Karpas-422 (cell line): ENCODE results near the gene YWHAH. TPM values are rescaled to one million over a fixed set of nuclear protein-coding genes. Genes with fewer than 3 reads are reported as not detected.

Experiments
- DNase-seq: peaks from one replicate; pipeline ENCODE4 v3.0.0-alpha.2; 2015
- H2AFZ ChIP-seq: fragments of 200-600 bp; sonication (generic); 2 replicates; pipeline ENCODE4 v1.6.1; 2014; ENCODE audit warnings: antibody characterized with exemption, low read length, mixed read lengths
- H3K27ac ChIP-seq: fragments of 200-600 bp; sonication (generic); 2 replicates; pipeline ENCODE4 v1.5.1; 2014; ENCODE audit warnings: mild to moderate bottlenecking, low read length, moderate library complexity
- H3K27me3 ChIP-seq: fragments of 200-600 bp; sonication (generic); 2 replicates; pipeline ENCODE4 v1.6.1; 2014; ENCODE audit warnings: low read length, mixed read lengths
- H3K36me3 ChIP-seq: fragments of 200-600 bp; sonication (generic); 2 replicates; pipeline ENCODE4 v1.6.1; 2014; ENCODE audit warnings: low read length, mixed read lengths; ENCODE audit not compliant: insufficient read depth
- H3K4me1 ChIP-seq: fragments of 200-600 bp; sonication (generic); 2 replicates; pipeline ENCODE4 v1.6.1; 2014; ENCODE audit warnings: mild to moderate bottlenecking, low read length, mixed read lengths
- H3K4me2 ChIP-seq: fragments of 200-600 bp; sonication (generic); 2 replicates; pipeline ENCODE4 v1.6.1; 2014; ENCODE audit warnings: low read length, low read depth, mild to moderate bottlenecking; ENCODE audit not compliant: poor library complexity, severe bottlenecking
- H3K4me3 ChIP-seq: fragments of 200-600 bp; sonication (generic); 2 replicates; pipeline ENCODE4 v1.5.1; 2014; ENCODE audit warnings: mild to moderate bottlenecking, antibody characterized with exemption, low read length, mixed read lengths
- H3K79me2 ChIP-seq: fragments of 200-600 bp; sonication (generic); 2 replicates; pipeline ENCODE4 v1.6.1; 2014; ENCODE audit warnings: mild to moderate bottlenecking, low read length, mixed read lengths
- H3K9ac ChIP-seq: fragments of 200-600 bp; sonication (generic); 2 replicates; pipeline ENCODE4 v1.6.0; 2014; ENCODE audit warnings: low read length
- H3K9me2 ChIP-seq: fragments of 200-600 bp; sonication (generic), shearing (Covaris generic); replicated peaks from 2 replicates; pipeline ENCODE4 v1.6.0; 2014; ENCODE audit warnings: mild to moderate bottlenecking, low read length, moderate library complexity; ENCODE audit not compliant: insufficient read depth
- H3K9me3 ChIP-seq: fragments of 300-700, 200-600 bp; sonication (generic); 2 replicates; pipeline ENCODE4 v1.6.1; 2014; ENCODE audit warnings: low read length, mixed read lengths
- H4K20me1 ChIP-seq: fragments of 200-600 bp; sonication (generic); 2 replicates; pipeline ENCODE4 v1.6.1; 2014; ENCODE audit warnings: mild to moderate bottlenecking, antibody characterized with exemption, low read length, low read depth; ENCODE audit not compliant: insufficient read depth
- total RNA-seq: library from RNA; depleted of rRNA; stranded (reverse); fragments of >200 nt; shearing (Covaris generic); gene quantifications from 2 replicates; pipeline ENCODE4 v1.2.3, GENCODE V29; 2014; ENCODE audit warnings: low replicate concordance

YWHAH gene
- total RNA-seq, 1 experiment from 2014 or later = 51.7 TPM

- Histone ChIP-seq H4K20me1 (no peaks in the 10 kb centered on the region), H3K27me3 (no peaks in the 10 kb centered on the region), H3K79me2 (no peaks in the 10 kb centered on the region), H3K36me3 (no peaks in the 10 kb centered on the region), H3K27ac (no peak overlapping the region), H3K9me3 (no peaks in the 10 kb centered on the region), H3K9ac (no peak overlapping the region), H3K4me3 (no peak overlapping the region), H2AFZ (no peak overlapping the region), H3K4me1 (peaks cover 16% of the 10 kb centered on the region), H3K9me2 (no peaks in the 10 kb centered on the region), H3K4me2 (no peak overlapping the region)
- DNase-seq = no peak
Measured at GRCh38 chr22:31926024-31926423, 18.3 kb upstream of the YWHAH start.

GRCh38 chr22:31926969-31927368, 17.4 kb upstream of the YWHAH start:
- Histone ChIP-seq H3K79me2 (no peaks in the 10 kb centered on the region), H4K20me1 (no peaks in the 10 kb centered on the region), H3K27me3 (no peaks in the 10 kb centered on the region), H3K4me2 (peak overlapping the region; percentile 40), H3K9me2 (no peaks in the 10 kb centered on the region), H3K9me3 (no peaks in the 10 kb centered on the region), H3K36me3 (no peaks in the 10 kb centered on the region), H3K9ac (peak overlapping the region; percentile 23; the same call in 1 of the 2 replicates), H3K27ac (no peak overlapping the region), H3K4me3 (peak overlapping the region; percentile 16; the same call in 1 of the 2 replicates), H2AFZ (no peak overlapping the region), H3K4me1 (peaks cover 16% of the 10 kb centered on the region)
- peak; percentile 82 for DNase-seq

GRCh38 chr22:31927562-31927961, 16.8 kb upstream of the YWHAH start:
- H4K20me1 ChIP-seq = no peaks in the 10 kb centered on the region
- H2AFZ ChIP-seq = no peak overlapping the region
- no peaks in the 10 kb centered on the region for H3K79me2 ChIP-seq
- no peak for DNase-seq
- no peaks in the 10 kb centered on the region for H3K9me2 ChIP-seq
- peak overlapping the region; percentile 40 for H3K4me2 ChIP-seq
- H3K9ac ChIP-seq = no peak overlapping the region
- H3K9me3 ChIP-seq = no peaks in the 10 kb centered on the region
- no peaks in the 10 kb centered on the region for H3K27me3 ChIP-seq
- H3K4me3 ChIP-seq = 0 out of 2 replicates have a peak overlapping the region, but pooled peaks have one; percentile 16
- no peak overlapping the region for H3K27ac ChIP-seq
- H3K36me3 ChIP-seq = no peaks in the 10 kb centered on the region
- peaks cover 16% of the 10 kb centered on the region for H3K4me1 ChIP-seq

GRCh38 chr22:31929167-31929930, 15.0 kb upstream of the YWHAH start:
- no peak for DNase-seq
- Histone ChIP-seq H3K36me3 (no peaks in the 10 kb centered on the region), H4K20me1 (no peaks in the 10 kb centered on the region), H2AFZ (no peak overlapping the region), H3K4me1 (peaks cover 16% of the 10 kb centered on the region), H3K27me3 (no peaks in the 10 kb centered on the region), H3K79me2 (no peaks in the 10 kb centered on the region), H3K9me2 (no peaks in the 10 kb centered on the region), H3K4me2 (no peak overlapping the region), H3K4me3 (no peak overlapping the region), H3K27ac (no peak overlapping the region), H3K9me3 (no peaks in the 10 kb centered on the region), H3K9ac (no peak overlapping the region)

- H3K4me3 ChIP-seq = no peak overlapping the region
- no peak for DNase-seq
- no peaks in the 10 kb centered on the region for H4K20me1 ChIP-seq
- no peak overlapping the region for H3K4me2 ChIP-seq
- H3K27me3 ChIP-seq = no peaks in the 10 kb centered on the region
- H3K9me2 ChIP-seq = no peaks in the 10 kb centered on the region
- no peak overlapping the region for H2AFZ ChIP-seq
- no peaks in the 10 kb centered on the region; the same call in 1 of the 2 replicates for H3K4me1 ChIP-seq
- H3K79me2 ChIP-seq = no peaks in the 10 kb centered on the region
- no peak overlapping the region for H3K9ac ChIP-seq
- H3K9me3 ChIP-seq = no peaks in the 10 kb centered on the region
- H3K27ac ChIP-seq = no peak overlapping the region
- no peaks in the 10 kb centered on the region for H3K36me3 ChIP-seq
Measured at GRCh38 chr22:31932863-31933262, 11.5 kb upstream of the YWHAH start.

GRCh38 chr22:31933406-31933805, 10.9 kb upstream of the YWHAH start:
- Histone ChIP-seq H3K27ac (no peak overlapping the region), H3K27me3 (no peaks in the 10 kb centered on the region), H3K4me1 (no peaks in the 10 kb centered on the region), H3K36me3 (no peaks in the 10 kb centered on the region), H4K20me1 (no peaks in the 10 kb centered on the region), H3K4me2 (no peak overlapping the region), H3K9ac (no peak overlapping the region), H3K4me3 (no peak overlapping the region), H3K9me2 (no peaks in the 10 kb centered on the region), H3K9me3 (no peaks in the 10 kb centered on the region), H3K79me2 (no peaks in the 10 kb centered on the region), H2AFZ (no peak overlapping the region)
- no peak for DNase-seq

- Histone ChIP-seq H3K9me3 (no peaks in the 10 kb centered on the region), H3K36me3 (no peaks in the 10 kb centered on the region), H3K9me2 (no peaks in the 10 kb centered on the region), H3K4me2 (no peak overlapping the region), H3K27ac (no peak overlapping the region), H3K4me1 (no peaks in the 10 kb centered on the region), H3K27me3 (no peaks in the 10 kb centered on the region), H2AFZ (no peak overlapping the region), H3K4me3 (no peak overlapping the region), H3K9ac (no peak overlapping the region), H3K79me2 (no peaks in the 10 kb centered on the region), H4K20me1 (no peaks in the 10 kb centered on the region)
- DNase-seq = no peak
Measured at GRCh38 chr22:31933816-31934482, 10.4 kb upstream of the YWHAH start.

GRCh38 chr22:31935961-31936635, 8.2 kb upstream of the YWHAH start:
- no peak overlapping the region for H3K4me2 ChIP-seq
- H4K20me1 ChIP-seq = no peaks in the 10 kb centered on the region
- no peaks in the 10 kb centered on the region for H3K27me3 ChIP-seq
- no peak overlapping the region for H3K9ac ChIP-seq
- H2AFZ ChIP-seq = no peak overlapping the region
- no peak overlapping the region for H3K4me3 ChIP-seq
- H3K36me3 ChIP-seq = no peaks in the 10 kb centered on the region
- H3K4me1 ChIP-seq = no peaks in the 10 kb centered on the region
- no peaks in the 10 kb centered on the region for H3K9me2 ChIP-seq
- DNase-seq = no peak
- H3K27ac ChIP-seq = no peak overlapping the region
- H3K79me2 ChIP-seq = no peaks in the 10 kb centered on the region
- H3K9me3 ChIP-seq = no peaks in the 10 kb centered on the region
